NOMO-1 treated with DMSO at 0.1 percent for 48 hours (cell line): ENCODE measurements around the gene RARRES2.
"Not testable (repeated sequence)": the region's sequence is repeated elsewhere in the genome, so short reads cannot be mapped to it uniquely, and the experiment has no call there.

Experiments
- DNase-seq: peaks from one replicate; lab custom pipeline; 2025; ENCODE audit not compliant: unreplicated experiment; lab: John Stamatoyannopoulos, UW

Gene RARRES2

DNA sequence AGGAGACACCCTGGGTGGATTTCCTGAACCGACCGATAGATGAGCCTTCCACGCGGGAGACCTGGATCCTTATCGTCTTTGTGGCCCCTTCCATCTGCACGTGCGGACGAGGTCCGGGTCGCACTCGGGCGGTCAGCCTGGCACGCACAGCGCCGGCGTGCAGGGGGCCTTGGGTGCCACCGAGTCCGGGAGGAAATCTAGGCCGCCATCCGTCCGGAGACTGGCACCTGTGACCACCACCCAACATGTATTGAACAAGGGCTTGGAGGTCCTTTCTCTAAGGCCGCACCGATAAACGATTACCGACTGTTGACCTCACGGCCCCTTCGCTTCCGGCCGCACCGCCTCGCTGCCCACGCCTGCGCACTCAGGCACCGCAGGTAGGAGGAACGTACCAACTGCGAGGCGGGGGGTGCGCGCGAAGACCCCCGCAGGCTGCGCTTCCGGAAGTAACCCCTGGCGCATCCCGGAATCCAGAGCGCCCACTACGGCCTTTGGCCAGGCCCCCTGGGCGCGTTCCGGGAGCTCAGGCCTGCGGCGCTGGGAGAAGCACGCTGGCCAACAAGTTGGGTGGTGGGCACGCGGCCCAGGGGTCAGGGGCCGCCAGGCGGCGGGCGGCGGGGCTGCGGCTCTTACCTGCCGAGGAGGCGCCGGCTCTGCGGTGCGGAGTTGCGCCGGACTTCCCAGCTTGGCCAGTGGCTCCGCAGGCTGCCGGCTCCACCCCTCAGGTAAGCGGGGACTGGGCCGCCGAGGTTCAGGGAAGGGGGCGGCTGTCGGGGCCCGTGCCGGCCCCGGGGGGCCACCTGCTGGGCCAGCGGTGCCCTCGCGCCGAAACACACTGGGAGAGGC, 18.4 kb downstream of the RARRES2 start, which contains the start of the genes ACTR3C and LRRC61:
ACTR3C (minus strand) TSS at position 713 of the 849 bp plus-strand sequence. CDS start 28,249 bp downstream, outside the sequence.
LRRC61 (plus strand) TSS at position 523 of the 849 bp plus-strand sequence. CDS start 13,507 bp downstream, outside the sequence.
- DNase-seq, result peak; percentile 5

DNA sequence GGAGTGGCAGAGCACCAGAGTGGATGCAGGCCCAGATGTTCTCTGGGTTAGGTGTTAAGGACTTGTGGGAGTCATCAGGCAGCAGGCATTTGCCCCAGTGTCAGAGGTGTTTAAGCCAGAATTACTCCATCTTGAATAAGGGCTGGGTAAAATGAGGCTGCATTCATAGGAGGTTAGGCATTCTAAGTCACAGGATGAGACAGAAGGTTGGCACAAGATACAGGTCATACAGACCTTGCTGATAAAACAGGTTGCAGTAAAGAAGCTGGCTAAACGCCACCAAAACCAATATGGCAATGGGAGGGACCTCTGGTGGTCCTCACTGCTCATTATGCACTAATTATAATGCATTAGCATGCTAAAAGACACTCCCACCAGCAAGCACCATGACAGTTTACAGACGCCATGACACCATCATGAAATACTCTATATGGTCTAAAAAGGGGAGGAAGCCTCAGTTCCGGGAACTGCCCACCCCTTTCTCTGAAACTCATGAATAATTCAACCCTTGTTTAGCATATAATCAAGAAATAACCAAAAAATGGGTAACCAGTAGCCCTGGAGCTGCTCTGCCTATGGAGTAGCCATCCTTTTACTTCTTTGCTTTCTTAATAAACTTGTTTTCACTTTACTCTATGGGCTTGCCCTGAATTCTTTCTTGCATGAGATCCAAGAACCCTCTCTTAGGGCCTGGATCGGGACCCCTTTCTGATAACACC, 19.2 kb downstream of the RARRES2 start:
- no peak for DNase-seq

- no peak for DNase-seq
Observed at GRCh38 chr7:150321788-150322113, 19.7 kb downstream of the RARRES2 start.

DNA sequence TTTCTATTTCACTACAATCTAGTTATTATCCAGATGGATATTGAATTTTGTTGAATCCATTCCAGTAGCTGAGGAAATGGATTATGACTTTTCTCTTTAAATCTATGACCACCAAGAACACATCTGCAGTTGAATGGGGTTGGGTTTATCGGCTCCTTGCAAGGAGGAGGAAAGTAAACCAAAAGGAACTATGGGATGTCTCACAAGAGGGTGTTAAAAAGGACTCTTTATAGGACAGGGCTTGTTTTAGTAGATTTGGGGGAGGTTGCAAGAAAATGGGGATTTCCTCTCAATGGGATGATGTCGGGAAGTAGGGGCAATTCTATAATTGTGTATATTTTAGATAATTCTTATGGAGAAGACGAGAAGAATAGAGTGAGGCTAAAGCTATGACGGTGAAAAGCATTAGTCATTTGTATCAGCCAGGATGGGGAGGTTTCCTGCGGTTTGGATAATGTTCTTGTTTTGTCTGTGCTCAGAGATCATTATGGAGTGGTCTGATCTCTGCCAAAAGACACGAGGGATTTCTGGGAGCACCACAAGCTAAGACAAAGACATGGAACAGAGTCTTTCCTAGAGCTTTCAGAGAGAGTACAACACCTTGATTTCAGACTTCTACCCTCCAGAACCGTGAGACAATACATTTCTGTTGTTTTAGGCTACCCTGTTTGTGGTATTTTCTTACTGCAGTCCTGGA, 23.5 kb downstream of the RARRES2 start:
- DNase-seq, result no peak

- not testable (repeated sequence) for DNase-seq
Observed at GRCh38 chr7:150316987-150317386, 24.4 kb downstream of the RARRES2 start.

GRCh38 chr7:150314639-150315239, 26.7 kb downstream of the RARRES2 start:
- DNase-seq, result no peak

- DNase-seq, result no peak
Observed at GRCh38 chr7:150313870-150314269, 27.6 kb downstream of the RARRES2 start.

DNA sequence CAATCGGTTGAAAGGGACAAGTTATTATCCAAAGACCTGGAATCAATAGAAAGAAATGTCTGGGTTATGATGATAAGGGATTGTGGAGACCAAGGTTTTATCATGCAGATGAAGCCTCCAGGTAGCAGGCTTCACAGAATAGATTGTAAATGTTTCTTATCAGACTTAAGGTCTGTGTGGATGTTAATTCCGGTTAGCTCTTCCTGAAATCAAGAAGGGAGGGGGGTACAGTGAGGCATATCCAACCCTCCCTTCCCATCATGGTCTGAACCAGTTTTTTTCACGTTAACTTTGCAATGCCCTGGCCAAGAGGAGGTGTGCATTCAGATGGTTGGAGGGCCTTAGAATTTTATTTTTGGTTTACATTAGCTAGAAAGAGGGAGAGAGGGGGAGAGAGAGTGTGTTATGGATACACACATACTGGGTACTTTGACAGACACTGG, 28.0 kb downstream of the RARRES2 start:
- no peak for DNase-seq

DNA sequence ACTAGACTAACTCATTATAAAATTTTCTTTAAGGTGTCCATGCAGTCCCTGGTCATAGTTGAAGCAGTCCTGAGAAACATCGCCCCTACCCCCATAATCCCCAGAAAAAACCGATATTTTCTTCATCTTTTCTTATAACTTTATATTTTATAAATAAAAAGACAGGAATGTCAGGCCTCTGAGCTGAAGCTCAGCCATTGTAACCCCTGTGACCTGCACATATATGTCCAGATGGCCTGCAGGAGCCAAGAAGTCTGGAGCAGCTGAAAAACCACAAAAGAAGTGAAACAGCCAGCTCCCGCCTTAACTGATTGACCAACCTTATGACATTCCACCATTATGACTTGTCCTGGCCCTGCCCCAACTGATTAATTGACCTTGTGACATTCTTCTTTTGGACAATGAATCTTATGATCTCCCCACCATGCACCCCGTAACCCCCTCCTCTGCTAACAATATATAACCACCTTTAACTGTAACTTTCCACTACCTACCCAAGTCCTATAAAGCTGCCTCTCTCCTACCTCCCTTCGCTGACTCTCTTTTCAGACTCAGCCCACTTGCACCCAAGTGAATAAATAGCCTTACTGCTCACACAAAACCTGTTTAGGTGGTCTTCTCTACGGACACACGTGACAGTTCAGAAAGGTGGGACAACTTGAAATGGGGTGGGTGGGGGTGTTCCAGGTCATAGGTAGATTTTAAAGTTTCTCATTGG, 28.6 kb downstream of the RARRES2 start:
- DNase-seq, result not testable (repeated sequence)

DNA sequence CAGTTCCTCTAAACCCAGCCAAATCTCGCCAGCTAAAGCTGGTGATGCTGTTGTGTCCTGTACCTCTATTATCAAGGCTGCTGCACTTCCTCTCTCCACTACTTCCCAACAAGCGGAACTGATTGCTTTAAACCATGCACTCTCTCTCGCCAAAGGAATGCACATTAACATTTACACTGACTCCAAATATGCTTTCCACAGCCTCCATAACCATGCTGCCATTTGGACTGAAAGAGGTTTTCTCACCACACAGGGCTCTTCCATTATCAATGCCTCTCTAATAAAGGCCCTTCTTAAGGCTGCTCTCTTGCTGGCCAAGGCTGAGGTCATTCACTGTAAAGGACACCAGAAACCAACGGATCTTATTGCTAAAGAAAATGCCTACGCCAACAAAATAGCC, 29.7 kb downstream of the RARRES2 start:
- DNase-seq, result no peak

- DNase-seq, result no peak
Observed at GRCh38 chr7:150311146-150311545, 30.3 kb downstream of the RARRES2 start.

DNA sequence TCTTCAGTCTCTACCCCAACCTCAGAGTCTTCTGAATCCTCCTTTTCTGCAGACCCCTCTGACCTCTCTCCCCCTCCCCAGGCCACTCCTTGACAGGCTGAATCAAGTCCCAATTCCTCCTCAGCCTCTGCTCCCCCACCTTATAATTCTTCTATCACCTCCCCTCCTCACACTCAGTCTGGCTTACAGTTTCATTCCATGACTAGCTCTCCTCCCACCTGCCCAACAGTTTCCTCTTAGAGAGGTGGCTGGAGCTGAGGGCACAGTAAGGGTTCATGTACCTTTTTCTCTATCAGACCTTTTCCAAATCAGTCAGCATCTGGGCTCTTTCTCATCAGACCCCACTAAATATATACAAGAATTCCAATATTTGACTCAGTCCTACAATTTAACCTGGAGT, 32.9 kb downstream of the RARRES2 start:
- no peak for DNase-seq

- no peak for DNase-seq
Observed at GRCh38 chr7:150307904-150308303, 33.5 kb downstream of the RARRES2 start.

- no peak for DNase-seq
Observed at GRCh38 chr7:150307129-150307528, 34.3 kb downstream of the RARRES2 start.

DNA sequence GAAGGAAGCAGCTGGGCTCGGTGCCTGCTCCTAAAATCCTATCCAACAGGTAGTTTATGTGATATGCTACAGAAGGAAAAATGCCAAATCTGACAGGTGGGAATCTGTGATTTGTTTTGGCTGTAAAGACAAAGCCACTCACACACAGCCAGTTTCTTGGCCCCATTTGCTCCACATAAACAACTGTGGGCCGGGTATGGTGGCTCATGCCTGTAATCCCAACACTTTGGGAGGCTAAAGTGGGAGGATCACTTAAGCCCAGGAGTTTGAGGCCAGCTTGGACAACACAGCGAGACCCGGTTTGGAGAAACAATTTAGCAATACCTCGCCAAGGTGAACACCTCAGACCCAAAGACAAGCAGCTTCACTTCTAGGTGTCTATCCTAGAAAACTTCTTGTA, 35.1 kb downstream of the RARRES2 start:
- not testable (repeated sequence) for DNase-seq

- not testable (repeated sequence) for DNase-seq
Observed at GRCh38 chr7:150305903-150306284, 35.5 kb downstream of the RARRES2 start.

- DNase-seq, result not testable (repeated sequence)
Observed at GRCh38 chr7:150305259-150305902, 36.0 kb downstream of the RARRES2 start.

DNA sequence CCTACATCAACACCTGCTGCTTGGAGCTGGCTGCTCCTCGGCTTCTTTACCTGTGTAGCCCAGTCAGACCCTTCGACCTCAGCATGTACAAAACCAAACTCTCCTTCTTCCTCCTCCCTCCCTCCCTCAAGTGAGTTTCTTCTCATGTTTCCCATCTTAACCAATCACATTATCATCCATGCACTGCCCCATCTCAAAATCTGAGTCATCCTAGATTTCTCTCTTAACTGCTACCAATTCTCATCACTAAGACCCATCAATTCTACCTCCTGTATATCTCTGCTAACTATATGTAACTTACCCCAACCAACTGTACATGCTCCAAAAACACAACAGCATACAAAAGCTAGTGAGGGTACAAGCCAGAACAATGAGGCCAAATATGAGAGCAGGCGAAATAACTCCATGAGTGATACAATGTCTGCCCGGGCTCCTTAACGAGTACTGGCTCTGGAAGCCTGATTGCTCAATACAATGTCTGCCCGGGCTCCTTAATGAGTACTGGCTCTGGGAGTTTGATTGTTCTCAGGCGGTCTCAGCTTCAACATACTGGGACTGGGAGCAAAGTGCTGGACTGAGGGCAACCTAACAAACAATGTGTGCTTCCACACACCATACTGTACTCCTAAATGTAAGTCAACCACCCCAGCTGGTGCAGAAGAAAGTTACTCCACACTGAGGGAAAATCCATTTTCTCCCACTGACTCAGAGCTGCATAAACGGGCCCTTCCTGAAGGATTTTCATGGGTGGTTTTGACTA, 36.8 kb downstream of the RARRES2 start:
- not testable (repeated sequence) for DNase-seq

- not testable (repeated sequence) for DNase-seq
Observed at GRCh38 chr7:150302908-150303310, 38.5 kb downstream of the RARRES2 start.
